GM12874 (cell line): Measurements from ENCODE around the gene SLC66A1.
"Not testable (repeated sequence)": the region's sequence is repeated elsewhere in the genome, so short reads cannot be mapped to it uniquely, and the experiment has no call there.

Experiments
- TF ChIP-seq, protein P1 (sequence below): IDR thresholded peaks from 2 replicates; pipeline ENCODE4 v1.5.1; 2011; ENCODE audit warnings: low read depth, mild to moderate bottlenecking, control low read depth, low read length, moderate library complexity; ENCODE audit not compliant: insufficient read depth

Gene SLC66A1

GRCh38 chr1:19284881-19285280 lies 27.2 kb upstream of the SLC66A1 start:
- TF ChIP-seq, protein P1, sequence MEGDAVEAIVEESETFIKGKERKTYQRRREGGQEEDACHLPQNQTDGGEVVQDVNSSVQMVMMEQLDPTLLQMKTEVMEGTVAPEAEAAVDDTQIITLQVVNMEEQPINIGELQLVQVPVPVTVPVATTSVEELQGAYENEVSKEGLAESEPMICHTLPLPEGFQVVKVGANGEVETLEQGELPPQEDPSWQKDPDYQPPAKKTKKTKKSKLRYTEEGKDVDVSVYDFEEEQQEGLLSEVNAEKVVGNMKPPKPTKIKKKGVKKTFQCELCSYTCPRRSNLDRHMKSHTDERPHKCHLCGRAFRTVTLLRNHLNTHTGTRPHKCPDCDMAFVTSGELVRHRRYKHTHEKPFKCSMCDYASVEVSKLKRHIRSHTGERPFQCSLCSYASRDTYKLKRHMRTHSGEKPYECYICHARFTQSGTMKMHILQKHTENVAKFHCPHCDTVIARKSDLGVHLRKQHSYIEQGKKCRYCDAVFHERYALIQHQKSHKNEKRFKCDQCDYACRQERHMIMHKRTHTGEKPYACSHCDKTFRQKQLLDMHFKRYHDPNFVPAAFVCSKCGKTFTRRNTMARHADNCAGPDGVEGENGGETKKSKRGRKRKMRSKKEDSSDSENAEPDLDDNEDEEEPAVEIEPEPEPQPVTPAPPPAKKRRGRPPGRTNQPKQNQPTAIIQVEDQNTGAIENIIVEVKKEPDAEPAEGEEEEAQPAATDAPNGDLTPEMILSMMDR, result no peak

DNA sequence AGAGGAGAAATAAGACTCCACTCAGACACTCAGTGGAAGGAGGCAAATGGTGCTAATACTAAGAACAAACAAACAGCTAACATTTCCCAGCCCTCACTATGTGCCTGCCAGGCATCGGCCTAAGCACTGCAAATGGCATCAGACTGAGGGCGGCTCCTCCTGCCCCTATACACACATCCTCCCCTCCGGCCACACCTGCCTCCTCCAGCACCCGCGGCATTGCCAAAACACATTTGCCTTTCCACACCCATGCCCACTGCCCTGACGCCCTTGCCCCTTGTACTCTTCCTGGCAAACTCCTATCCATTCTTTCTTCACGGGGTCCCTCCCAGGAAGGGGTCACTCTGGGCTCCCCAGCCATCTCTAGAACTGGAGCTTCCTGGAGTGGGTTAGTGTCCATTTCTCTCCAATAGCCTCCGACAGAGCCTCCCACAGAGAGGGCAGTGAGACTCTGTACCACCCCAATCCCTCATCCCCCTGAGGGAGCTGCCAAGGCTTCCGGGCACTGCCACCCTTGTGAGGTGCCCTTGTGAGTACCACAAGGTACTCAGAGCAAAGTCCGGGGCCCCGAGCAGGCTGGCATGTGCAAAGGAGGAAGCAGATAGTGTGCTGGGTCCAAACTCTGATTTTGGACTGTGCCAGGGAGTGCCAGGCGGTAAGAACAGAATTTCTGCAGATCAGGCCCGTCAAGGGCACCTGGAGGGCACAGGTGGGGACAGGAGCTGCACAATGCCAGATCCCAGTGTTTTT lies 24.5 kb upstream of the SLC66A1 start:
- TF ChIP-seq, protein P1, result no peak

DNA sequence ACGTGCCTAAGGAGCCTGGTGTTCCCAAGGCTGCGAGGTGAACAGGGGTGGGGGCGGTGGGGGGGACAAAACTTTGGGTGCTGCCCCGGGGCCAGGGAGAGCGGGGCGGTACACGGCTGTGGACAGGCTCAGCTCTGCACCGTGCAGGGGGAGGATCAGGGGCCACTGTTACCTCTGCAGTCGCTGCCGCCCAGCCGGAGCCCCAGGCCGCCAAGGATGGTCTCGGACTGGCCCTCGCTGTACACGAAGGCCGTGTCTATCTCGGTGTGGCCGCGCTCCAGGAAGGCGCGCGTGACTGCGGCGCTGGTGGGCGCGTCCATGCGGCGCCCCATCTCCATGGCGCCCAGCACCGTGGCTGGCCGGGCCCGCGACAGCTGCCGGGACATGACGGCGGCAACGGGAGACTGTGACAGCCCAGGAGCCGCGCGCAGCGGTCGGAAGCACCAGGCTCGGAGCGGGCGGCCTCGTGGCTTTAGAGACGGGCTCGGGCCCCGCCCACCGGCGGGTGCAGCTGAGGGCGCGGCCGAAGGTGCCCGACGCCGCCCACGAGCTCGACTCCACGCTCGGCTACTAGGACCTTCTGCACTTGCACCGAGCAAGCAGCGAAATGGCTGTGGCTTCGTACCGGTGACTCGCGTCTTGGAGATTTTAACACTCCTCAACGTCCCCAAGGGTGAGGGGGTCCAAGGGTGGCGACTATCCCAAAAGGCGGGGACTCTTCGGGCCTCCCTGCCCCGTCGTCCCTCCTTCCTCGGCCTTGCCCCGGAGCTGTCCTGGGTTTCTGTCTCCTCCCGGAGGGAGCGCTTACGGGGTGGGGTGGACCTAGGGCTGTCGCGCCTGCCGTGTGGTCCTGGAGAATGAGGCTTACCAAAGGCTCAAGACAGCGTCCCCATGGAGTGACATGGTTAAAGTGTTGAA lies 23.5 kb upstream of the SLC66A1 start, which contains the start of gene AKR7A3:
Gene AKR7A3, minus strand, starts transcription at position 447 of the 918 bp plus-strand sequence. Its CDS starts 61 bp downstream, at position 386.
- TF ChIP-seq, protein P1, result not testable (repeated sequence)

DNA sequence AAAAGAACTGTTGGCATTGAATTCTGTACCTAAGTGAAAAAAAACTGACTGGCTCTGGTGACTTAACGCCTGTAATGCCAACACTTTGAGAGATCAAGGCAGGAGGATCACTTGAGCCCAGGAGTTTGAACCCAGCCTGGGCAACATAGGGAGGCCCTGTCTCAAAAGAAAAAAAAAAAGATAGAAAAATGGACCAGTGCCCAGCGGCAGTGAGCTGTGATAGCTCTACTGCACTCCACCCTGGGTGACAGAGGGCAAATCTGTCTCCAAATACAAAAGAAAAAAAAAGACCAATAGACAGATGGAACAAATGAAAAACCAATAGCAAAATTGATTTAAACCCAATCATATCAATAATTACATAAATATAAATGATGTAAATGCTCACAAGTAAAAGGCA lies 22.9 kb upstream of the SLC66A1 start:
- TF ChIP-seq, protein P1, result no peak

GRCh38 chr1:19294638-19295037 lies 17.5 kb upstream of the SLC66A1 start:
- TF ChIP-seq, protein P1, result no peak

DNA sequence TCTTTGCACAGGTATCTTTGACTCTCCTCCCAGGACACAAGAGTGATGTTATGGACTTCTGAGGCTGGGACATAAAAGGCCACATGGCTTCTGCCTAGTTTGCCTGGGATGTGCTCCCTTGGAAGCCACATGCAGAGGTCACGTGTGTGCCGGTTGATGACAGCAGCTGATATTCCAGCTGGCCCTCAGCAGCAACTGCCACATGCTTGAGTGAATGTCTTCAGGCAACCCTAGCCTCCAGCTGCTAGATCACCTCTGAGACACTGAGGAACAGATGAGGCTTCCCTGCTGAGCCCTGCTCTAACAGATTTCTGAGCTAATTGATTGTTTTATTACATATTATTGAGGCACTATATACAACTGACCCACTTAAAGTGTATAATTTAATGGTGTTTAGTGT lies 11.9 kb upstream of the SLC66A1 start:
- TF ChIP-seq, protein P1, result no peak

GRCh38 chr1:19305880-19306279 lies 6.2 kb upstream of the SLC66A1 start:
- TF ChIP-seq, protein P1, result no peak
